MM.1S (cell line): ENCODE results near the gene AQP3.
"Not testable (repeated sequence)": the region's sequence is repeated elsewhere in the genome, so short reads cannot be mapped to it uniquely, and the experiment has no call there.

Experiments
- CTCF ChIP-seq: fragments of 300-600 bp; sonication (generic); IDR thresholded peaks from 2 replicates; pipeline ENCODE4 v1.5.1; 2016; ENCODE audit warnings: antibody characterized with exemption, low read length, mixed read lengths
- EZH2phosphoT487 ChIP-seq: fragments of 300-600 bp; sonication (generic); IDR thresholded peaks from 2 replicates; pipeline ENCODE4 v1.6.1; 2018; ENCODE audit warnings: antibody characterized with exemption, low read length

- not testable (repeated sequence) for TF ChIP-seq EZH2phosphoT487, CTCF
These were observed 49.6 kb downstream of the AQP3 start for GRCh38 chr9:33397801-33398200.
